Transverse colon (tissue), 4 donors: ENCODE results near the gene CDH12. TPM values are rescaled to one million over a fixed set of nuclear protein-coding genes. Genes with fewer than 3 reads are reported as not detected.

ENCODE experiments used
- DNase-seq: peaks from one replicate; pipeline ENCODE4 v3.0.0-alpha.2; 2019
- H3K27ac ChIP-seq, 4 donors: fragments of 200-600 bp; sonication (generic); 2 replicates each; pipeline ENCODE4 v1.5.1; 2016 to 2018; ENCODE audit warnings: inconsistent platforms in 4 of 4
- H3K27me3 ChIP-seq: fragments of 200-600 bp; sonication (generic); 2 replicates; pipeline ENCODE4 v1.5.1; 2017; ENCODE audit warnings: inconsistent platforms
- H3K36me3 ChIP-seq, 4 donors: fragments of 200-600 bp; sonication (generic); 2 replicates each; pipeline ENCODE4 v1.5.1; 2017 to 2019; ENCODE audit warnings: inconsistent platforms in 4 of 4
- H3K4me1 ChIP-seq, 4 donors: fragments of 200-600 bp; sonication (generic); 2 replicates each; pipeline ENCODE4 v1.5.1; 2017 to 2020; ENCODE audit warnings: inconsistent platforms in 4 of 4
- H3K4me3 ChIP-seq, 4 donors: fragments of 200-600 bp; sonication (generic); 1 replicate in 1 of 4; 2 replicates in 3 of 4; pipeline versions ENCODE4 v1.5.1 to v1.6.1; 2017 to 2019; ENCODE audit warnings: inconsistent platforms in 4 of 4
- H3K9me3 ChIP-seq, 2 donors: fragments of 200-600 bp; sonication (generic); 2 replicates each; pipeline ENCODE4 v1.5.1; 2017 to 2019; ENCODE audit warnings: inconsistent platforms in 2 of 2
- CTCF ChIP-seq, 5 experiments: fragments of 200-600 bp in 3 of 5; fragments of 450-650 bp in 2 of 5; sonication (generic) in 3 of 5; IDR thresholded peaks; 1 replicate in 2 of 5; 2 replicates in 3 of 5; pipeline ENCODE4 v1.5.1; 2016 to 2017; ENCODE audit warnings: antibody characterized with exemption in 5 of 5, inconsistent platforms in 3 of 5, mild to moderate bottlenecking in 2 of 5, moderate library complexity in 1 of 5
- EP300 ChIP-seq: sonication (generic); formaldehyde crosslinking; IDR thresholded peaks from one replicate; pipeline ENCODE4 v1.6.1; 2017; ENCODE audit warnings: antibody characterized with exemption, low read depth
- POLR2A ChIP-seq: fragments of 450-650 bp; IDR thresholded peaks from one replicate; pipeline ENCODE4 v1.6.1; 2016; ENCODE audit warnings: antibody characterized with exemption, mild to moderate bottlenecking, moderate library complexity
- POLR2AphosphoS5 ChIP-seq, 3 donors: sonication (generic); formaldehyde crosslinking; IDR thresholded peaks; one replicate each; pipeline ENCODE4 v1.6.1; 2016; ENCODE audit warnings: antibody characterized with exemption in 3 of 3
- WGBS, 2 donors: methylation state at CpG; one replicate each; pipeline ENCODE4 v1.1.5; 2018; ENCODE audit warnings: low coverage in 1 of 2; 5-methylcytosine and 5-hydroxymethylcytosine counted together
- in situ Hi-C, 4 donors: fragments of 200-750 bp; cut with MboI; loops; one replicate each; pipeline versions ENCODE4 v1.15.0 to v1.15.1; 2017; ENCODE audit warnings: low sequenced_read_pairs in 3 of 4, low pct_ligation_motif_present in 1 of 4, low pct_unique_long_range_greater_than_20kb in 1 of 4
- intact Hi-C: fragments of 100-400 bp; cut with DNase I; formaldehyde crosslinking; loops from one replicate; pipeline ENCODE4 v1.15.1; 2023; ENCODE audit warnings: low total_unique reads
- total RNA-seq, 4 donors: library from RNA; depleted of rRNA; stranded (reverse); fragments of >200 nt; gene quantifications; one replicate each; pipeline ENCODE4 v1.1.0, GENCODE V29; 2016

Gene CDH12
- total RNA-seq, 4 donors from 2014 or later, result 0.14 TPM; not detected in 3

- Histone ChIP-seq H3K4me3 (no peak overlapping the region), H3K36me3 (no peaks in the 10 kb centered on the region), H3K27ac (no peak overlapping the region), H3K4me1 (no peaks in the 10 kb centered on the region), H3K27me3 (no peaks in the 10 kb centered on the region), H3K9me3 (no peaks in the 10 kb centered on the region)
- WGBS, 2 donors, result 88 to 95% methylated on average over 1 of the region's 1 CpG
- DNase-seq, result no peak
- in situ Hi-C loops, result no loop called here
- intact Hi-C loops, result no loop called here
- TF ChIP-seq EP300 (no peak), POLR2A (no peak), CTCF (IDR thresholded peaks at IDR 0.05) (no peak), POLR2AphosphoS5 (IDR thresholded peaks at IDR 0.05) (no peak)
These were observed 1034.8 kb downstream of the CDH12 start for GRCh38 chr5:21818370-21818720.

- Histone ChIP-seq H3K4me3 (no peak overlapping the region), H3K36me3 (no peaks in the 10 kb centered on the region), H3K4me1 (no peaks in the 10 kb centered on the region), H3K27ac (no peak overlapping the region), H3K9me3 (no peaks in the 10 kb centered on the region), H3K27me3 (no peaks in the 10 kb centered on the region)
- 21 to 28% methylated on average over 5 of the region's 5 CpGs for WGBS, 2 donors
- peak in 2 of 5 experiments; percentile 4 to 19 for TF ChIP-seq CTCF (IDR thresholded peaks at IDR 0.05)
- no peak for TF ChIP-seq POLR2A
- DNase-seq, result no peak
- in situ Hi-C loops, result no loop called here
- intact Hi-C loops, result no loop called here
These were observed 1035.3 kb downstream of the CDH12 start for GRCh38 chr5:21817668-21818369.

GRCh38 chr5:21810737-21811316 lies 1042.3 kb downstream of the CDH12 start:
- TF ChIP-seq POLR2AphosphoS5 (IDR thresholded peaks at IDR 0.05) (no peak), CTCF (IDR thresholded peaks at IDR 0.05) (peak in 4 of 5 experiments; percentile 8 to 29 (median 28))
- no peak overlapping the region for H3K4me3 ChIP-seq
- no peaks in the 10 kb centered on the region for H3K27me3 ChIP-seq
- intact Hi-C loops, result no loop called here
- no peaks in the 10 kb centered on the region for H3K4me1 ChIP-seq
- in situ Hi-C loops, result no loop called here
- no peaks in the 10 kb centered on the region for H3K36me3 ChIP-seq
- DNase-seq, result no peak
- no peaks in the 10 kb centered on the region for H3K9me3 ChIP-seq
- WGBS, 2 donors, result 10 to 13% methylated on average over 5 of the region's 5 CpGs
- no peak overlapping the region for H3K27ac ChIP-seq

- in situ Hi-C loops, result no loop called here
- TF ChIP-seq POLR2A (no peak), CTCF (IDR thresholded peaks at IDR 0.05) (no peak), EP300 (no peak), POLR2AphosphoS5 (IDR thresholded peaks at IDR 0.05) (no peak)
- no peak overlapping the region for H3K27ac ChIP-seq
- H3K36me3 ChIP-seq, result no peaks in the 10 kb centered on the region
- H3K27me3 ChIP-seq, result no peaks in the 10 kb centered on the region
- H3K4me3 ChIP-seq, result no peak overlapping the region
- H3K9me3 ChIP-seq, result no peaks in the 10 kb centered on the region
- 49% methylated on average over 2 of the region's 2 CpGs for WGBS, 2 donors
- intact Hi-C loops, result no loop called here
- H3K4me1 ChIP-seq, result no peaks in the 10 kb centered on the region
- no peak for DNase-seq
These were observed 1043.5 kb downstream of the CDH12 start for GRCh38 chr5:21809611-21810010.
